Measurements from ENCODE around the gene KCNA3.
"Not testable (repeated sequence)": the region's sequence is repeated elsewhere in the genome, so short reads cannot be mapped to it uniquely, and the experiment has no call there.

KCNA3 gene

GRCh38 chr1:110680036-110680735, 5.4 kb upstream of the KCNA3 start:
- DNase-seq (ENCODE audit: low read depth in 3 of 3): no peak

GRCh38 chr1:110677526-110677925, 2.8 kb upstream of the KCNA3 start:
- no peak for DNase-seq (ENCODE audit: low read depth in 3 of 3)

GRCh38 chr1:110676970-110677369, 2.2 kb upstream of the KCNA3 start:
- DNase-seq (ENCODE audit: low read depth in 3 of 3): no peak

- no peak for DNase-seq (ENCODE audit: low read depth in 3 of 3)
Observed at GRCh38 chr1:110675060-110675791, 486 bp upstream of the KCNA3 start.

- DNase-seq (ENCODE audit: low read depth in 3 of 3): no peak
Observed at GRCh38 chr1:110673805-110674336, 869 bp downstream of the KCNA3 start.

GRCh38 chr1:110673197-110673701, 1.5 kb downstream of the KCNA3 start:
- DNase-seq (ENCODE audit: low read depth in 3 of 3): no peak

GRCh38 chr1:110672753-110673108, 2.0 kb downstream of the KCNA3 start:
- DNase-seq (ENCODE audit: low read depth in 3 of 3): no peak

GRCh38 chr1:110672001-110672752, 2.6 kb downstream of the KCNA3 start:
- DNase-seq (ENCODE audit: low read depth in 3 of 3): peak; percentile 56 to 60 (median 57)

- no peak for DNase-seq (ENCODE audit: low read depth in 3 of 3)
Observed at GRCh38 chr1:110671361-110671760, 3.4 kb downstream of the KCNA3 start.

GRCh38 chr1:110668549-110668948, 6.2 kb downstream of the KCNA3 start:
- no peak for DNase-seq (ENCODE audit: low read depth in 3 of 3)

GRCh38 chr1:110667776-110668175, 7.0 kb downstream of the KCNA3 start:
- no peak for DNase-seq (ENCODE audit: low read depth in 3 of 3)

- DNase-seq (ENCODE audit: low read depth in 3 of 3): no peak
Observed at GRCh38 chr1:110663241-110663640, 11.5 kb downstream of the KCNA3 start.

- not testable (repeated sequence) for DNase-seq (ENCODE audit: low read depth in 3 of 3)
Observed at GRCh38 chr1:110659559-110659958, 15.2 kb downstream of the KCNA3 start.

GRCh38 chr1:110657351-110657750, 17.4 kb downstream of the KCNA3 start:
- DNase-seq (ENCODE audit: low read depth in 3 of 3): no peak

- no peak for DNase-seq (ENCODE audit: low read depth in 3 of 3)
Observed at GRCh38 chr1:110650609-110651008, 24.1 kb downstream of the KCNA3 start.

GRCh38 chr1:110648417-110648816, 26.3 kb downstream of the KCNA3 start:
- no peak for DNase-seq (ENCODE audit: low read depth in 3 of 3)

GRCh38 chr1:110647254-110647891, 27.4 kb downstream of the KCNA3 start:
- no peak for DNase-seq (ENCODE audit: low read depth in 3 of 3)

GRCh38 chr1:110645821-110646735, 28.7 kb downstream of the KCNA3 start:
- DNase-seq (ENCODE audit: low read depth in 3 of 3): no peak

GRCh38 chr1:110645211-110645610, 29.5 kb downstream of the KCNA3 start:
- no peak for DNase-seq (ENCODE audit: low read depth in 3 of 3)

- no peak for DNase-seq (ENCODE audit: low read depth in 3 of 3)
Observed at GRCh38 chr1:110643879-110644472, 30.8 kb downstream of the KCNA3 start.

Measured in stimulated activated CD4-positive, alpha-beta T cell treated with anti-CD3 and anti-CD28 coated beads, TNF-alpha, amount 100 ng/mL, for 48 hours (primary cell).